Measurements from ENCODE around the gene PDE3A.
"Not testable (repeated sequence)": the region's sequence is repeated elsewhere in the genome, so short reads cannot be mapped to it uniquely, and the experiment has no call there.

The PDE3A gene

GRCh38 chr12:20368114-20368650, at the start of gene PDE3A:
PDE3A (plus strand) TSS chr12:20368537; CDS start chr12:20369285, 748 bp downstream.
- no peak for DNase-seq (ENCODE audit: low read depth, low spot score)

GRCh38 chr12:20319366-20319765, 49.0 kb upstream of the PDE3A start:
- DNase-seq (ENCODE audit: low read depth, low spot score), result no peak

GRCh38 chr12:20320552-20320951, 47.8 kb upstream of the PDE3A start:
- no peak for DNase-seq (ENCODE audit: low read depth, low spot score)

- DNase-seq (ENCODE audit: low read depth, low spot score), result not testable (repeated sequence)
Observed at GRCh38 chr12:20330826-20331505, 37.4 kb upstream of the PDE3A start.

- DNase-seq (ENCODE audit: low read depth, low spot score), result no peak
Observed at GRCh38 chr12:20339060-20339459, 29.3 kb upstream of the PDE3A start.

- DNase-seq (ENCODE audit: low read depth, low spot score), result no peak
Observed at GRCh38 chr12:20342111-20342510, 26.2 kb upstream of the PDE3A start.

- DNase-seq (ENCODE audit: low read depth, low spot score), result no peak
Observed at GRCh38 chr12:20345866-20346265, 22.5 kb upstream of the PDE3A start.

GRCh38 chr12:20350026-20350425, 18.3 kb upstream of the PDE3A start:
- no peak for DNase-seq (ENCODE audit: low read depth, low spot score)

GRCh38 chr12:20350495-20350894, 17.8 kb upstream of the PDE3A start:
- no peak for DNase-seq (ENCODE audit: low read depth, low spot score)

- no peak for DNase-seq (ENCODE audit: low read depth, low spot score)
Observed at GRCh38 chr12:20351406-20351805, 16.9 kb upstream of the PDE3A start.

- DNase-seq (ENCODE audit: low read depth, low spot score), result no peak
Observed at GRCh38 chr12:20356048-20356447, 12.3 kb upstream of the PDE3A start.

- no peak for DNase-seq (ENCODE audit: low read depth, low spot score)
Observed at GRCh38 chr12:20360407-20360806, 7.9 kb upstream of the PDE3A start.

- no peak for DNase-seq (ENCODE audit: low read depth, low spot score)
Observed at GRCh38 chr12:20361416-20361815, 6.9 kb upstream of the PDE3A start.

- DNase-seq (ENCODE audit: low read depth, low spot score), result no peak
Observed at GRCh38 chr12:20364501-20364900, 3.8 kb upstream of the PDE3A start.

- DNase-seq (ENCODE audit: low read depth, low spot score), result no peak
Observed at GRCh38 chr12:20366776-20367409, 1.4 kb upstream of the PDE3A start.

GRCh38 chr12:20367583-20368113, 689 bp upstream of the PDE3A start:
- DNase-seq (ENCODE audit: low read depth, low spot score), result no peak

GRCh38 chr12:20368651-20369304, 441 bp downstream of the PDE3A start:
- no peak for DNase-seq (ENCODE audit: low read depth, low spot score)

GRCh38 chr12:20369305-20370013, 1.1 kb downstream of the PDE3A start:
- DNase-seq (ENCODE audit: low read depth, low spot score), result no peak

- no peak for DNase-seq (ENCODE audit: low read depth, low spot score)
Observed at GRCh38 chr12:20370014-20370386, 1.7 kb downstream of the PDE3A start.

GRCh38 chr12:20370866-20371519, 2.7 kb downstream of the PDE3A start:
- DNase-seq (ENCODE audit: low read depth, low spot score), result no peak
